GM19452 (cell line): ENCODE measurements around the gene PANK1.
"Not testable (repeated sequence)": the region's sequence is repeated elsewhere in the genome, so short reads cannot be mapped to it uniquely, and the experiment has no call there.

Experiments
- ATAC-seq: cut with Tn5 transposase; IDR thresholded peaks from one replicate; pipeline ENCODE4 v1.9.1; 2021; ENCODE audit not compliant: unreplicated experiment

PANK1 gene

GRCh38 chr10:89576022-89576421 is 69.0 kb downstream of the PANK1 start:
- ATAC-seq, result no peak

DNA sequence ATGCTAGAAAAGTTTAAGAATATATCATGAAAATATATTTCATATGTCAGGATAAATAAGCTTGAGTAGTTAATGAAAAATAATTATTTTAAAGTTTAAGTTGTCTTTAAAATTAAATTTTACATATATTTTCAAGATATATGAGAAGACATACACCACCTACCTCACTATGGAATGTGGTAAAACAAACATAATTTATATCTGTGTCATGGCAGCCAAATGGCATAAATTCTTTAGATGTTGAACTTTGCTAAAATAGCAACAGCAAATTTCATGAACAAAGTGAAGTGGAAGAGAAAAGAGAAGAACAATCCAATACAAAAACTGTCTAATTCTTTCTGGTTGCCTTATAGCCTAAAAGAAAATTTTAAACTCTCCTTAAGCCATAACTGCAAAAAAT is 70.0 kb downstream of the PANK1 start:
- no peak for ATAC-seq

DNA sequence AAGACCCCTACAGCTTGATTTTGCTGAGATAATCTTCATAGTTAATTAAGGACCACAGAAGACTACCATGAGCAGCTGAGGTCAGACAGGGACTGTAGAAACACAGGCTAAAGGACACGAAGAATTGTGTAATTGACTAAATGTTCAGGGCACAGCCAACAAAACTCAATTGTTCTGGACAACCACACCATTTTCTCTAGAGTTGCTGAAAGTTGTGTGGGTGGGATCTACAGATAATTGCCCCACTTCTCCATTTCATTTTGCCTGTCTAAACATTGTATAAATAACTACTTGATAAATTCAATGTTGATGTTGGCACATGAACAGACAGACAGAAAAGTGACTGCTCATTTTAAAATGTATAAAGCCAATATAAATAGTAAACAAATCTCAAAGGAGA is 70.7 kb downstream of the PANK1 start:
- ATAC-seq, result no peak

GRCh38 chr10:89567576-89568245 is 77.3 kb downstream of the PANK1 start:
- no peak for ATAC-seq

- no peak for ATAC-seq
Observed at GRCh38 chr10:89566992-89567391, 78.0 kb downstream of the PANK1 start.

GRCh38 chr10:89566095-89566950 is 78.7 kb downstream of the PANK1 start:
- ATAC-seq, result no peak

GRCh38 chr10:89565180-89565579 is 79.9 kb downstream of the PANK1 start:
- no peak for ATAC-seq

- ATAC-seq, result no peak
Observed at GRCh38 chr10:89563861-89564478, 81.1 kb downstream of the PANK1 start.

DNA sequence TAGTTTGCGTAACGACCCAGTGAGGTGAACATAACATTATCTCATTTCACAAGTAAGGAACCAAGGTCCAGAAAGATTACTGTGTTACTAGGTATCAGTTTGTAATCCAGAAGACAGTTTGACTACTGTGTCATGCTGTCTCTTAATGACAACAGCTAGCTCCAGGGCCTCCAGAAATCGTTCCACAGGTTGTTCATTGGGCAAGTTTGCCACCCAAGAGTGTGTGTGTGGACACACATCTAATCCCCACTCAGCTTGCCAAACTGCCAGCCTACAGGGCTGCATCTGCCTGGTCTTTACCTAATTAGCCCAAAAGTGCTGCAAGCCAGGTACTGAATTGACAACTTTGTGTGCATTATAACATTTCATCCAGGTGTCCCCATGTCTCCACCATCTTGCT is 81.7 kb downstream of the PANK1 start:
- ATAC-seq, result no peak

DNA sequence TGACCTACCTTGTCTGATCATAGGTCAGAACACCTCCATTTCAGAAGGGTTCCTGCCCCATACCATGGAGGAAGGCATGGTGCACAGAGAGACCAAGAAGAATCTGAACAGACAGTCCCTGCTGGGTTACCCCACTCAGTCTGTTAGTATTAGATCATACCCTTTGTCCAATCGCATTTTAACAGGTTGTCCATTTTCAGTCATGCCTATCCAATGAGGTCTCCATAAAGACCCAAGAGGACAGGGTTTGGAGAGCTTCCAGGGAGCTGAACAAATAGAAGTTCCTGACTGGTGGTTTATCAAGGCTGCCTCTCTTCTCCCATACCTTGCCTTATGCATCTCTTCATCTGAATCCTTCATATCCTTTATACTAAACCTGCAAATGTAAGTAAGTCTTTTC is 88.4 kb downstream of the PANK1 start:
- ATAC-seq, result no peak

GRCh38 chr10:89555688-89556445 is 89.2 kb downstream of the PANK1 start:
- ATAC-seq, result no peak

DNA sequence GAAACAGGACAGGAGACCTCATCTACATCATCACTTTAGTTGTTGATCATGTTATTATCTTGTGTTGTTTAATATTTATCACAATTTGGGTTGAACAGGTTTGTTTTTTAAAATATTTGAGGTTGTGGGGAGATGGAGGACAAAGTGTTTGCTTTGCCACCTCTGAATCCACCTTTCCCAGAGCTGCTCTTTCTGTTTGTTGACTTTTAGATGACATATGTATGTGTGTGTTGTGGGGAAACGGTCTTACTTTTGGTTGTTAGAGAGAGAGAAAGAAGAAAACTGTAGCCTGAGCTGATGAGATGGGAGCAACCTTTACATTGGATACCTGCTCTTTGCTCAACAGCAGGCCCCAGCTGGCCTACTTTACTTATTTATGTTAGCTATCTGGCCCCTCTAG is 90.6 kb downstream of the PANK1 start:
- no peak for ATAC-seq

- ATAC-seq, result no peak
Observed at GRCh38 chr10:89553064-89553734, 91.8 kb downstream of the PANK1 start.

GRCh38 chr10:89552213-89552612 is 92.8 kb downstream of the PANK1 start:
- no peak for ATAC-seq

- no peak for ATAC-seq
Observed at GRCh38 chr10:89550509-89550908, 94.5 kb downstream of the PANK1 start.

GRCh38 chr10:89549510-89549909 is 95.5 kb downstream of the PANK1 start:
- no peak for ATAC-seq

DNA sequence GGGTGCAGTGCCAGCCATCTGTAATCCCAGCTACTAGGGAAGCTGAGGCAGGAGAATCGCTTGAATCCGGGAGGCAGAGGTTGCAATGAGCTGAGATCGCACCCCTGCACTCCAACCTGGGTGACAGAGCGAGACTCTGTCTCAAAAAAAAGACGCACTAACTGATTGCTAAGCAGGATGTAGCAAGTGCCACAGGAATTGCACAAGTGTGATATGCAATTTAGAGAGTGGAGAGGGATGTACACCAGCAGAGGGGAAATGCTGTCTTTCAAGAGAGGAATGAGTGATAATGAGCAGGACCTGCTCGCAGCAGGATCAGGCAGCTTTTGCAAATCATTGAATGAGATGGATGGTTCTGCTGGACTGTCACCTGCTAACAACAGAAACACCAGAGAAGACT is 96.4 kb downstream of the PANK1 start:
- ATAC-seq, result no peak

- ATAC-seq, result no peak
Observed at GRCh38 chr10:89547853-89548513, 97.1 kb downstream of the PANK1 start.

- ATAC-seq, result not testable (repeated sequence)
Observed at GRCh38 chr10:89546651-89547050, 98.4 kb downstream of the PANK1 start.

DNA sequence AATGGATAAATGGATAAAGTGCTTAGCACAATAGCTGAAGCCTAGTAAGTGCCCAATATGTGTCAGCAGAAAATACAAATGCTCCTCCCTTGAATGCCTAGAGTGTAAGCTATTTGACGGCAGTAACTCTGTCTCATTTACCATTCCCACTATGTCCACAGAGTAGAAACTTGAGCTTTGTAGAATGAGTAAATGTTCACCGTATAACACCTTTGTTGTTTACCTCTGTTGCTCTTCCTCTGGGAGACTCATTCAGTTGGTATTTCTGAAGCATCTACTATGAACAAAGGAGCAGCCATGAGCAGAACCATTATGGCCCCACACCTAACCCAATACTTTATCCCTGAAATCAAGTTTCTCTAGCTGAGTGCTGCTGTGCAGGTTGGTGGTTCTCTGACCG is 101.2 kb downstream of the PANK1 start:
- no peak for ATAC-seq
